Activated CD8-positive, alpha-beta memory T cell treated with anti-CD3 and anti-CD28 coated beads, Interleukin-2, amount 50 U/mL, for 4 hours (primary cell): ENCODE measurements around the gene KLF3.

ENCODE experiments used
- DNase-seq: peaks from one replicate; pipeline ENCODE4 v3.0.0-alpha.2; 2020

Gene KLF3

GRCh38 chr4:38659346-38659745, 4.7 kb upstream of the KLF3 start:
- no peak for DNase-seq

GRCh38 chr4:38660838-38661237, 3.2 kb upstream of the KLF3 start:
- no peak for DNase-seq

GRCh38 chr4:38661371-38661770, 2.6 kb upstream of the KLF3 start:
- no peak for DNase-seq

GRCh38 chr4:38662522-38663089, 1.4 kb upstream of the KLF3 start:
- DNase-seq: no peak

GRCh38 chr4:38663090-38663800, 754 bp upstream of the KLF3 start:
- no peak for DNase-seq

GRCh38 chr4:38664706-38665401, 855 bp downstream of the KLF3 start:
- DNase-seq: peak; percentile 49

GRCh38 chr4:38665551-38666411, 1.8 kb downstream of the KLF3 start:
- DNase-seq: no peak

GRCh38 chr4:38666766-38667084, 2.7 kb downstream of the KLF3 start:
- no peak for DNase-seq

- DNase-seq: peak; percentile 43
These were observed 3.3 kb downstream of the KLF3 start for GRCh38 chr4:38667085-38667893.

GRCh38 chr4:38668203-38668971, 4.4 kb downstream of the KLF3 start:
- DNase-seq: no peak

- DNase-seq: no peak
These were observed 5.2 kb downstream of the KLF3 start for GRCh38 chr4:38669208-38669607.

- DNase-seq: no peak
These were observed 6.3 kb downstream of the KLF3 start for GRCh38 chr4:38670109-38670901.

- no peak for DNase-seq
These were observed 7.1 kb downstream of the KLF3 start for GRCh38 chr4:38670939-38671591.

GRCh38 chr4:38671592-38671940, 7.6 kb downstream of the KLF3 start:
- DNase-seq: no peak

GRCh38 chr4:38672074-38672396, 8.0 kb downstream of the KLF3 start:
- no peak for DNase-seq

GRCh38 chr4:38672397-38673129, 8.6 kb downstream of the KLF3 start:
- no peak for DNase-seq

GRCh38 chr4:38673130-38673978, 9.4 kb downstream of the KLF3 start:
- DNase-seq: no peak

- no peak for DNase-seq
These were observed 10.5 kb downstream of the KLF3 start for GRCh38 chr4:38674258-38675144.
